Activated CD4-positive, alpha-beta T cell treated with anti-CD3 and anti-CD28 coated beads for 4 hours (primary cell): ENCODE results near the gene PCP4.

Experiments
- DNase-seq, 2 donors: peaks; one replicate each; pipeline ENCODE4 v3.0.0-alpha.2; 2020

PCP4 gene

GRCh38 chr21:39924577-39925308, 57.5 kb downstream of the PCP4 start:
- no peak for DNase-seq

- no peak for DNase-seq
Observed at GRCh38 chr21:39927304-39927886, 60.2 kb downstream of the PCP4 start.

DNA sequence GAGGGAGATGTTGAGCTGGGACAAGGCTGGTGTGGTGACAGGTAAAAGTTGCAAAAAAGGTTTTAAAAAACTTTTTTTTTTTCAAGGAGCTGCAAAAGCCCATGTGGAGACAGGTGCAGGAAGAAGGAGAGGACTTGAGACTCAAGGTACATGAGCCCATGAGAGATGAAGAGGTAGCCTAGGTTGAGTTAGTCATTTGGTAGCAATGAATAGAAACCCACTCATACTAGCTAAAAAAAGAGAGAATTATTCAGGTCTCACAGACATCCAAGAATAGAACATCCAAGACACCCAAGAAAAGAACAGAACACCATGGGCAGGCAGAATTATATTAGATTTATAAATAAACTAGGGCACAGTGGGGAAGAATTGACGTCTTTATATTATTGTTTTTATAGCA, 65.1 kb downstream of the PCP4 start:
- DNase-seq = no peak

DNA sequence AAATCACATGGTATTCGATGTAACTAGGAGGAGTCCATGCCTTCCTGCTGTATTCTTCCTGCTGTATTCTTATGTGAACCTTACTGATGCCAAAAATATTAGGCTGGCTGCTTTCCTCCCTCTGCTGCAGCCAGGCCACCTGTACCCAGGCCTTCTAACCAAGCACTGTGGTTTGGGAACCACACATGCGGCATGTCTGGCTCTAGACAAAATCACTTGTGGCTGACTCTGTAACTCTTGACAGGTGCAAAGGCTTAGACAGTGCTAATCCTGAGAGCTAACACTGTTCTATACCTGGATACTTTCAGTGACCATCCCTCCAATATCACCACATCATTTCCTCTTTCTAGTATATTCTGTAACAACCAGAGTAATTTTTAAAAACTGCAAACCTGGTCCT, 67.7 kb downstream of the PCP4 start:
- no peak for DNase-seq

GRCh38 chr21:39935716-39936115, 68.5 kb downstream of the PCP4 start:
- DNase-seq = no peak

DNA sequence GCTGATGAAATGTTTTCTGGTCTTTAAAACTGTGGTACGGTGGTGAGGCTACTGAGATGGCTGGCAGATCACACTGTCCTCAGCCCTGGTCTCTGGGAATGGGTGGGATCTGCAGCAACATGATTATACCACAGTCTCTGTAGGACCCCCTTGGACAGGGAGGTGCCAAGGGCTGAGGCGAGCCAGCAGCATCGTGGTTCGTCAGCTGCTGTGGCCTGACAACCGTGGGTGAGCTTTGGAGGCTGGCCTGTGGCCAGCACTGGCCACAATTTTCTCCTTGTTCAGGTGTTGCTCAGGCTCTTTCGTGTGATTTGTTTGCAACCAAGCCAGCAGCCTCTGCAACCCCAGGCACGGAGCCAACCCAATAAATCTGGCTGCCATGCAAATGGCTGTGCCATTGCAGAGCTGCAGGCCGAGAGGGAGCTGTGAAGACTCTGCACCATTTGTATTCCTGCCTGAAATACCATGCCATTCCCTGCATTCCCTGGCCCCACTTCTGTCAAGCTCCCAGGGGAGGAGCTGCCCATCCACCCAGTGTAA, 70.9 kb downstream of the PCP4 start:
- DNase-seq = no peak

- no peak for DNase-seq
Observed at GRCh38 chr21:39946199-39946598, 79.0 kb downstream of the PCP4 start.

GRCh38 chr21:39947031-39947430, 79.8 kb downstream of the PCP4 start:
- DNase-seq = no peak

DNA sequence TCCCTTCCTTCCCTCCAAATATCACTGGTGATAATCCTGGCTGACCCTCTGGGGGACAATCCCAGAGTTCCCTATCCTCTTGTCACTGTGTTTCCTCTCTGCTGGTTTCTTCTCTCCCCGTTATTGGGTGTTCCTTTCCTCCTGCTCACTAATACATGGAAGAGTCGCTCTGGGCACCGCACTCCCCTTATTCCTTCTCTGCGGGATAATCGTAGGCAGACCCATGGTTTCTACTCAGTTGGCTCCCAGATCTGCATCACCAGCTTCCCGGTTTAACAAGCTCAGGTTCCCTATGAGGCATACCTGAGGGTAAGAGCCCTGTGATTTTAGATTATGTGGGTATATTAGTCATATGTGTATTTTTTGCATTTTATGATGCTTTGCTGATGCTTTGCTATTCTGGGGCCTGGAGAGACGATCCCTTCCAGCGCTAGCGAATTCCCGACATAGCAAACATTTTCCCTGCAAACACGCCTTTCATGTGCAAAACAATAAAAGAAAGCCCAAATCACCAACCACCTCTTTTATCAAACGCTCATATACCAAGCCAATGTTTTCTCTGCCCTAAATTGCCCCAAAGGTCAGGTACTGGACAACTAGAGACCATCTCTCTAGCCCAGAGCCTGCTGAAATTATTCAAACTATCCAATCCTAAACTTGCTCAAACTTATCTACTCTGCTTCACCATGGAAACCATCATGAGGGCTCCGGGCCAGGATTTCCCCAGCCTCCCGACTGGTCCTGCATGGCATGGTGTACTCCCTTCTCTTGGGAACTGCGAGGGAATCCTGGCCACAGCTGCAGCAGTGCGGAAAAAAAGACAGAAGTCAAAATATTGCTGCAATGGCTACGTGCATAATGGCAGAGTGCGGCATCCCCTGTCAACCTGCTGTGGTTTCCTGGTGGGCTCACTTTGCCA, 84.2 kb downstream of the PCP4 start:
- DNase-seq = no peak

DNA sequence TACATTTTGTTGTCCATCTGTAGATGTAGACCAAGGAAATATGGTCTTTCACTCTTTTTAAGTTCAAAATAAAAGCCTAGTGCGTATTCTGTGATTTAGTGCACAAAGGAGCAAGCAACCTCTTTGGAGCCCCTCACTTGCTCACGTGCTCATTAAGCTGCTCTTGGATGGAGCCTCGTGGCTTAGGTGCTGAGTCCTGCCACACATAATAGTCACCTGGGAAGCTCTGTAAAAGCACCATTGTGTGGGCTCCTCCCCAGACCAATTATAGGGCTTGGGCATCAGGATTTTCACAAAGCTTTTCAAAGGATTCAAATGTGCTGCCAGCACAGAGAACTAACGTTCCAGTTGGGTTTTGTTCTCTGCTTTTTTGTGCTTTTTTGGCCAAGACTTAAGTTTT, 85.0 kb downstream of the PCP4 start:
- DNase-seq = no peak

DNA sequence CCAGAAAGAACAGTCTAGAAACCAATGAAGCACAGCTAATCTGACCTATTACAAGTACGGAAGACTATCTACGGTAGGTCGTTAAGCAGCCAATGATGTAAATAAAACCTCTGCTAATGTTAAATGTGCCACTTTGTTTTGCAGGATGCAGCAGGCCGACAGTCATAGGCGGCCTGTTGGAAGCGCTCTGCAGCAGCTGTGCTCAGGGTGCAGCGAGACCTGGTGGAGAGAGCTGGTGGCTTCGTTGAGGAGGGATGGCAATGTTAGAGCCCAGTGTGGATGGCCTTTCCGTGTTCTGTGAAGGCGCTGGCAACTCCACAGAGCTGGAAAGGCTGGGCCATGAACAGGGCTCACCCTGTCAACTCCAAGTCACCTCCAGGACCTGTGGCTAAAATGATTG, 87.3 kb downstream of the PCP4 start:
- DNase-seq = no peak

- no peak for DNase-seq
Observed at GRCh38 chr21:39955326-39955725, 88.1 kb downstream of the PCP4 start.

GRCh38 chr21:39956586-39956985, 89.3 kb downstream of the PCP4 start:
- DNase-seq = no peak

GRCh38 chr21:39958731-39959130, 91.5 kb downstream of the PCP4 start:
- no peak for DNase-seq

- no peak for DNase-seq
Observed at GRCh38 chr21:39961251-39961650, 94.0 kb downstream of the PCP4 start.

DNA sequence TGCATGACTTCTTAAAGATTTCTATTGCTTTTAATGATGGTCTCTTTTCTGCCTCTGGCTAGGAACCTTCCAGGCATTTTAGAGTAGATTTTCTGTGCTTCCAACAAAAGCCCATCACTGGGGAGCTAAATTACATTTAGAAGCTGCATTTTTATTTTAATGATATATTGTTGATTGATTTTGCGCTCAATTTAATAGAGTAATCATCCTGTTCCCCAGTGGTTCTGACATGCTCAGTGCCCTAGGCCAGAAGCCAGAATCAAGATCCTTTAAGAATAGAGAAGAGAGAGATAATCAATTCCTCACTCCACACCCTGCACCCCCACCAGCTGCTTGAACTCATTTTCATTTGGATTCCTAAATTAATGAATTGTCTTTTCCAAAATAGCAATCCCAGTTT, 97.8 kb downstream of the PCP4 start:
- DNase-seq = no peak

GRCh38 chr21:39966786-39967185, 99.5 kb downstream of the PCP4 start:
- no peak for DNase-seq

GRCh38 chr21:39968010-39968409, 100.8 kb downstream of the PCP4 start:
- no peak for DNase-seq

GRCh38 chr21:39969691-39970364, 102.6 kb downstream of the PCP4 start:
- no peak for DNase-seq

DNA sequence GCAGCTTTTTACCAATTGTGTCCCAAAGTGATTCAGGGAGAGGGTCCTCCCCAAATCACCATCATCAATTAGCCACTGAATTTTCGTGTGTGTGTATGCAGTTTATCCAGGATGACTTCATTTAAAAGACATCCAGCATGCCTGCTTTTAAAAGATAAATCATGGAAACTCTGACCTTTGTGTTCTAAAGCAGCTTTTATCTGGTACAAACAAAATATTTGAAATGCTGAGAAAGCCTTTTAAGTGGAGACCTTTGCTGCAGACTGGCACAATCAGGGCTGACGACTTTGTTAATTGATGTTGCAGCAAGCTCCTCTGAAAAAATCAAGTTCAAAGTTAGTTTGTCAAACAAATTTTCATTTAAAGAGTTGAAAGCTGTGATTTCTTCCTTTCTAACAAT, 104.7 kb downstream of the PCP4 start:
- no peak for DNase-seq

DNA sequence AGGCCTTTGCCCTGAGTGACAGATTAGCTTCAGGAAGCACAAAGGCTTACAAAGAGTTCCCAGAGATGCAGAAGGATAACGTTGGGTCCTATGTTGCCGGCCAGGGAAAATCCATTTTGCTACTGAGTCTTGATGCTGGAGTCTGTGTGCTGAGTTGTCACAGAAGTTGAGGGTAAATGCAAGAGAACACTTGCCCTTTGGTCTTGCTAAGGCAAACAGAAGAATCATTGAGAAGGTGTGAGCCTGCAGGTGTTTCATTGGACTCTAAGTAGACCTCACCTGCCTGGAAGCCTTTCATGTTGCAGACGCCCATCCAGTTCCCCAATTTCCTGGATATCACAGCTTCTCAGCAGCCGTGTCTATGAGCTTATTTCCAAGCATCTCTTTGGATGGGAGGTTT, 105.2 kb downstream of the PCP4 start:
- DNase-seq = no peak

DNA sequence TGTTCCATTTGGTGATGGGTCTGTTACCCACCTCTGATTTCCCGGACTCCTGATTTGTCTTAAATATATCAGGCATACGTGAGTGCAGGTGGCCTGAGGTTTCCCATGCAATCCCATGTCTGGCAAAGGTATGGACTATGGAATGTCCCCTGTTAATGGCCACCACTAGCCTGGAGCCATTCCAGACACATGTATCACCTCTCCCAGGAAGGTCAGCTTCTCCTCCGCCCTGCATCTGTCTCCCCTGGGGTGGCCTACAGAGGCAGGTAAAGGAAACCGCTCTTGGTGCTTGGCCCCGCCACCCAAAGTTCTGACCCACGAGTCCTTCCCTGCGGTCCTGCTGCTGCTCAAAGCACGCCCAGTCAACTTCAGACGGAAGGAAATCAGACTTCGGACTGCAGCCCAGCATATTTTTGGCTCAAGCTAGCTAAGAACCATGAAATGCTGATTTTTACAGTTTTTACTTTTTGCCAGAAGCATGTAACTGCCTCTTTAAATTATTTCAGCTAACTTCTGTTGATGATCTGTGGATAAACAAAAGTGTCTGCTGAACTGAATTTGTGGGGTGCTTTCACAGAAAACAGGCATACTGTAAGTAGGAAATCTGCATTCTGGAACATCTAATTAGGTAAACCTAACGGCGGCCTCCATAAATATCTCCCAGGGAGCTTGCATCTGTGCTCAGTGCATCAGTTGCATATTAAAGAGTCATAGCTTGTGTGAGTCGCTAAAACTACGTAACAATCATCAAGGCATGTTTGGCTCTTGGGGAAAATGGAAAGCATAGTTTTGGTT, 105.9 kb downstream of the PCP4 start:
- no peak for DNase-seq
